K562 (cell line): ENCODE measurements around the gene MLST8. TPM values are rescaled to one million over a fixed set of nuclear protein-coding genes. Genes with fewer than 3 reads are reported as not detected.

Experiments
- CHD2 ChIP-seq: IDR thresholded peaks from 2 replicates; pipeline ENCODE4 v1.6.1; 2011; ENCODE audit warnings: low read depth, low read length
- ETS1 ChIP-seq: conservative IDR thresholded peaks from 2 replicates; pipeline ENCODE4 v1.6.1; 2011; ENCODE audit warnings: low read depth, mild to moderate bottlenecking, low read length; ENCODE audit not compliant: control insufficient read depth
- KAT8 ChIP-seq: fragments of 450-650 bp; IDR thresholded peaks from 2 replicates; pipeline ENCODE4 v1.6.1; 2016; ENCODE audit warnings: low read depth, mild to moderate bottlenecking
- MCM7 ChIP-seq, 2 experiments: fragments of 450-650 bp; IDR thresholded peaks; 2 replicates each; pipeline ENCODE4 v1.6.1; 2016 to 2018
- MIER1 ChIP-seq: fragments of 450-650 bp; IDR thresholded peaks from 2 replicates; pipeline ENCODE4 v1.6.1; 2016; ENCODE audit warnings: antibody characterized with exemption, mild to moderate bottlenecking, low read depth
- PML ChIP-seq: IDR thresholded peaks from 2 replicates; pipeline ENCODE4 v1.6.1; 2012; ENCODE audit warnings: low read length, inconsistent platforms
- POLR2H ChIP-seq: IDR thresholded peaks from 2 replicates; pipeline ENCODE4 v1.6.1; 2016; ENCODE audit warnings: missing genetic modification characterization, low read depth, mild to moderate bottlenecking, control low read depth, missing compliant biosample characterization, moderate library complexity
- PRMT5 ChIP-seq: sonication (generic); formaldehyde crosslinking; IDR thresholded peaks from 2 replicates; pipeline ENCODE4 v1.5.0; 2020; ENCODE audit warnings: missing genetic modification reagents
- TEAD1 ChIP-seq, 2 experiments: fragments of 450-650 bp in 1 of 2; sonication (generic) in 1 of 2; formaldehyde crosslinking; IDR thresholded peaks; 2 replicates each; pipeline versions ENCODE4 v1.4.0 to v1.8.0; 2020 to 2022; ENCODE audit warnings: mild to moderate bottlenecking in 2 of 2, missing genetic modification reagents in 1 of 2
- ZBTB1 ChIP-seq: sonication (generic); formaldehyde crosslinking; IDR thresholded peaks from 2 replicates; pipeline ENCODE4 v1.8.1; 2023; ENCODE audit warnings: missing genetic modification reagents, low read depth, mild to moderate bottlenecking, borderline replicate concordance
- ZKSCAN8 ChIP-seq: fragments of 200-800 bp; sonication (Bioruptor generic); IDR thresholded peaks from 2 replicates; pipeline ENCODE4 v1.6.1; 2016; ENCODE audit warnings: missing genetic modification characterization, missing compliant biosample characterization
- ZNF12 ChIP-seq: sonication (generic); formaldehyde crosslinking; IDR thresholded peaks from 2 replicates; pipeline ENCODE4 v1.4.0; 2020; ENCODE audit warnings: mild to moderate bottlenecking, missing genetic modification reagents
- ZNF134 ChIP-seq: fragments of 250-450 bp; sonication (Bioruptor Pico); conservative IDR thresholded peaks from 2 replicates; pipeline ENCODE4 v1.4.0; 2020
- ZNF197 ChIP-seq: fragments of 200-800 bp; sonication (Bioruptor generic); IDR thresholded peaks from 2 replicates; pipeline ENCODE4 v1.6.1; 2016; ENCODE audit warnings: low read depth, missing genetic modification characterization, missing compliant biosample characterization
- ZNF318 ChIP-seq, 2 experiments: fragments of 450-650 bp; IDR thresholded peaks; 2 replicates each; pipeline ENCODE4 v1.6.1; 2016; ENCODE audit warnings: mild to moderate bottlenecking in 2 of 2, borderline replicate concordance in 1 of 2, low read depth in 1 of 2, moderate library complexity in 1 of 2
- ZNF384 ChIP-seq: IDR thresholded peaks from 2 replicates; pipeline ENCODE4 v1.6.1; 2012; ENCODE audit warnings: low read depth, low read length, improper control_type of control experiment
- ZNF699 ChIP-seq: fragments of 250-450 bp; sonication (Bioruptor Pico); IDR thresholded peaks from 2 replicates; pipeline ENCODE4 v1.8.0; 2021; ENCODE audit warnings: mild to moderate bottlenecking, moderate library complexity; ENCODE audit not compliant: insufficient replicate concordance
- ZNF76 ChIP-seq: fragments of 250-450 bp; sonication (Bioruptor Pico); IDR thresholded peaks from 2 replicates; pipeline ENCODE4 v1.4.0; 2020; ENCODE audit warnings: mild to moderate bottlenecking, moderate library complexity, borderline replicate concordance
- ZSCAN32 ChIP-seq: fragments of 450-650 bp; formaldehyde crosslinking; IDR thresholded peaks from 2 replicates; pipeline ENCODE4 v1.4.0; 2020; ENCODE audit warnings: mild to moderate bottlenecking, moderate library complexity
- polyA plus RNA-seq, 8 experiments: library from polyadenylated mRNA; depleted of rRNA in 4 of 8; stranded (reverse) in 5 of 8; unstranded in 3 of 8; fragments of >200 nt; fragmentation: Nextera tagmentation in 2 of 8; fragmentation: Illumina TruSeq in 1 of 8; extraction: Ambion mirVana in 2 of 8; extraction: Trizol in 1 of 8; gene quantifications; 2 replicates each; pipeline versions ENCODE4 v1.2.1 to v1.2.3, GENCODE V29; 2011 to 2014; ENCODE audit warnings: inconsistent platforms in 1 of 8, missing spikeins in 1 of 8
- total RNA-seq, 7 experiments: library from RNA; depleted of rRNA in 6 of 7; stranded (reverse); fragments of >200 nt in 6 of 7; fragmentation: Illumina TruSeq in 2 of 7; extraction: Trizol in 2 of 7; gene quantifications; 2 replicates each; pipeline versions ENCODE4 v1.2.1 to v1.2.3, GENCODE V29; 2011 to 2021; ENCODE audit warnings: low replicate concordance in 1 of 7

Gene MLST8
- total and polyA plus RNA-seq, 9 of the 15 experiments (the other 6 are each of a cell fraction or from before 2014, with no cell fraction given), result 1.5 to 116 (median 43.3) TPM

GRCh38 chr16:2223221-2223941 lies 18.1 kb downstream of the MLST8 start, which contains the start of gene E4F1 (continued):
- TF ChIP-seq ZNF318 (IDR thresholded peaks at IDR 0.05; ENCODE audit: borderline replicate concordance in 1 of 2, low read depth in 1 of 2), result no peak
- no peak for TF ChIP-seq ZNF699 (CRISPR knock-in tag)
- TF ChIP-seq ZNF197 (CRISPR knock-in tag), result no peak
- TF ChIP-seq ETS1, result peak; percentile 59
- no peak for TF ChIP-seq PRMT5 (CRISPR knock-in tag)
- TF ChIP-seq ZSCAN32 (CRISPR knock-in tag), result no peak
- peak; percentile 82 for TF ChIP-seq CHD2
- TF ChIP-seq PML, result peak; percentile 74; the same call in 1 of the 2 replicates
- no peak for TF ChIP-seq KAT8
- TF ChIP-seq POLR2H (tag), result peak; percentile 84
- TF ChIP-seq ZNF12 (CRISPR knock-in tag), result peak; percentile 40; the same call in 1 of the 2 replicates
- TF ChIP-seq TEAD1 (CRISPR knock-in tag; IDR thresholded peaks at IDR 0.05), result peak in 1 of 2 experiments; percentile 21; a peak in 1 of 4 replicates
- TF ChIP-seq ZNF384, result no peak
- TF ChIP-seq ZNF134 (CRISPR knock-in tag), result no peak
- no peak; the same call in 1 of the 2 replicates for TF ChIP-seq ZBTB1 (CRISPR knock-in tag)
- TF ChIP-seq MIER1, result no peak
- TF ChIP-seq MCM7 (IDR thresholded peaks at IDR 0.05), result no peak
- no peak for TF ChIP-seq ZKSCAN8 (CRISPR knock-in tag)
- TF ChIP-seq ZNF76 (CRISPR knock-in tag), result no peak
